GM18951 (cell line): Measurements from ENCODE around the gene SOD3.

ENCODE experiments used
- POLR2A ChIP-seq: IDR thresholded peaks from 4 replicates; pipeline ENCODE4 v1.6.1; 2011; ENCODE audit warnings: mild to moderate bottlenecking; ENCODE audit not compliant: insufficient read length, insufficient read depth; ENCODE audit errors: extremely low read depth
- in situ Hi-C: fragments of 300-500 bp; cut with MboI; formaldehyde crosslinking; loops from one replicate; pipeline ENCODE4 v1.12.0; 2022; ENCODE audit warnings: low sequenced_read_pairs, mixed read lengths, inconsistent platforms; ENCODE audit not compliant: unreplicated experiment

Gene SOD3

GRCh38 chr4:24768604-24769003, 26.8 kb upstream of the SOD3 start:
- in situ Hi-C loops: no loop called here
- no peak for TF ChIP-seq POLR2A

DNA sequence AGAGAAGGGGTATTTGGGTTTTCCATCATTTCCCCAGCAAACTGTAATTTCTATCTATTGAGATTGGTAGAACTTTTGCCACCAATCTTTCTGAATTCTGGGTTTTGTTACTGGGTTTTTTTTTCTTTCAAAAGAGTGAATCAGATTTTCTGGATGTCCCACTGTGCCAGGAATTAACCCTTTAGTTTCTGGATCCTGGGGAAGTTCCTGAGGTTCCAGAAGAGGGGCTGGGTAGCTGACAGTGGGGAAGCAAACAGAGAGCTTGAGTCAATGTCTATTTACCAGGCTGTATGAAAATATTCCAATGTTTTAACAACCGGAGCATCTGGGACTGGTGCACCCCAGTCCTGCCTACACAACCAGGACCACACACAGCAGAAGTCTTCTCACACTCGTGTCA, 25.8 kb upstream of the SOD3 start:
- in situ Hi-C loops: no loop called here
- TF ChIP-seq POLR2A: no peak

GRCh38 chr4:24770032-24770584, 25.3 kb upstream of the SOD3 start:
- no peak for TF ChIP-seq POLR2A
- in situ Hi-C loops: no loop called here

DNA sequence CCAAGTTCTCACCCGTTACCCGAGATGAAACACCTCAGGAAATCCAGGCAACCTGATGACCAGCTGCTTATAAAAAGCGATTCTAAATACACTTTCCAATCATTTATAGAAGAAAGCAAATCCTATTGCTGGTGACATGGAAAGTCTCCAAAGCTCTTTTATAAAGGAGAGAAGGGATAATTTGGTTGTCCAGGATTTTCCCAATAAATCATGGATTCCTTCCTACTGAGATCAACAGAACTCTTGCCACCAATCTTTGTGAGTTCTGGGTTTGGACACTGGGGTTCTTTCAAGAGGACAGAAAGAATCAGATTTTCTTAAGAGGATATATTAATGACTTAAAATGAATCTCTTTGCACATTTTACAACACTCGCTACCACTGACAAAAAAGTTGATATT, 24.7 kb upstream of the SOD3 start:
- in situ Hi-C loops: no loop called here
- no peak for TF ChIP-seq POLR2A

DNA sequence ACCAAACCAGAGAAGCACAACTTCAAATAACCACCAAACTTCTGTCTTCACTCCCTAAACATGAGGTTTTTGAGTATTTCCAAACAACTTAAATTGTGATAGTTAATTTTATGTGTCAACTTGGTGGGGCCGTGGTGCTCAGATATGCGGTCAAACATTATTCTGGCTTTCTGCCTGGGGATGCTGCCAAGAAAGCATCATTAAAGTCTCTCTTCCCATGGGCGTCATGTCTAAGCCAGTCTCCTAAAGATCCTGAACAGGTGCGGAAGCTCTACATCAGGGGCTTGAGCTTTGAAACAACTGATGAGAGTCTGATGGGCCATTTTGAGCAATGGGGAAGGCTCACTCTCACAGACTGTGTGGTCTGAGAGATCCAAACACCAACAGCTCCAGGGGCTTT, 24.1 kb upstream of the SOD3 start:
- in situ Hi-C loops: no loop called here
- no peak for TF ChIP-seq POLR2A

DNA sequence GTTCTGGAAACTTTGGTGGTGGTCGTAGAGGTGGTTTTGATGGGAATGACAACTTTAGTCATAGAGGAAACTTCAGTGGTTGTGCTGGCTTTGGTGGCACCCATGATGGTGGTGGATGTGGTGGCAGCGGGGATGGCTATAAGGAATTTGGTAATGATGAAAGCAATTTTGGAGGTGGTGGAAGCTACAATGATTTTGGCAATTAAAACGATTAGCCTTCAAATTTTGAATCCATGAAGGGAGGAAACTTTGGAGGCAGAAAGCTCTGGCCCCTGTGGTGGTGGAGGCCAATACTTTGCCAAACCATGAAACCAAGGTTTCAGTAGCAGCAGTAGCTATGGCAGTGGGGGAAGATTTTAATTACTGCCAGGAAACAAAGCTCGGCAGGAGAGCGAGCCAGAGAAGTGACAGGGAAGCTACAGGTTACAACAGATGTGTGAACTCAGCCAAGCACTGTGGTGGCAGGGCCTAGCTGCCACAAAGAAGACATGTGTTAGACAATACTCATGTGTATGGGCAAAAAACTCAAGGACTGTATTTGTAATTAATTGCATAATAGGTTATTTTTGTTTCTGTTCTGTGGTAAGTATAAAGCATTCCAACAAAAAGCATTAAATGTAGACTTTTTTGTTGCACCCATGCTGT, 23.2 kb upstream of the SOD3 start:
- in situ Hi-C loops: no loop called here
- no peak for TF ChIP-seq POLR2A

GRCh38 chr4:24772952-24773351, 22.4 kb upstream of the SOD3 start:
- no peak for TF ChIP-seq POLR2A
- in situ Hi-C loops: no loop called here

- TF ChIP-seq POLR2A: no peak
- in situ Hi-C loops: no loop called here
Observed at GRCh38 chr4:24774452-24774851, 20.9 kb upstream of the SOD3 start.

- in situ Hi-C loops: no loop called here
- no peak for TF ChIP-seq POLR2A
Observed at GRCh38 chr4:24775032-24775605, 20.3 kb upstream of the SOD3 start.

- in situ Hi-C loops: no loop called here
- TF ChIP-seq POLR2A: no peak
Observed at GRCh38 chr4:24775750-24776149, 19.6 kb upstream of the SOD3 start.

DNA sequence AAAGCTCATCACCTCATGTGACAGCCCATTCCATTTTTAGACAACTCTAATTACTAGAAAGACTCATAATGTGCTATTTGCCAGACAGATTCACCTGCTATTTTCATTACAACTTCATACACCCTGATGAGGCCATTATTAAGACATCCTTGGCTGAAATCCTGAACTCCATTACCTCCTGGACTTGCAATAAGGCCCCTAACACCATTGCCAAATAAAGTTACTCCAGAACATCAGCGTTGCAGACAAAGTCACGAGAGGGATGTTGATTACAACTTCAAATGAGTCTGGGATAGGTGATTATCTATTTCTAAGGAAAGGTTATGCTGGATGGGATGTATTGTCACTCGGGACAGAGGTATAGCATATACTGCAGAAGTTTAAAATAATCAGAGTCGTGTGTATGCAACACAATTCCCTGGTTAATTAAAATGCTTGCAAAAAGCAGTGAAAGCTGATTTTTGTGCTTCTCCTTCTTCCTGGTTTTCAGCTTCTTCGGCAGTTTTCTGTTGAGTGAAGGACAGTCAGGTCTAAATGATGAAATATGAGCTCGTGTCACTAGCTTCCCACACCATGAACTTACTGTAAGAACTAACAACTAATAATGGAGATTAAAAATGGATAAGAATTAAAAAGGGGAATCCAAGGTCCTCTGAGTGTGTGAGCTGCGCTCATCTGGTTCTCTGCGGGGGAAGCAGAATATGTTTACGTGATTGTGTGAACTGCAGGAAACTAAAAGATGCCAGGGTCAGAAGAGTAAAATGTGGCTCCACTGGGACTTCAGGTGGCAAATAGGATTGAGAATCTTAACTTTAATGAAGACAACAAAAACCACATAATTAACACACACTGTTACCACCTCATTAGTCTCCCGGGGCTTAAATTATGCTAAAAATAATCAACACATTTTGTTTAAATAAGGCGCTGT, 17.6 kb upstream of the SOD3 start:
- TF ChIP-seq POLR2A: no peak
- in situ Hi-C loops: no loop called here

- TF ChIP-seq POLR2A: no peak
- in situ Hi-C loops: no loop called here
Observed at GRCh38 chr4:24778464-24779225, 16.7 kb upstream of the SOD3 start.
